CD1c-positive myeloid dendritic cell (primary cell): Measurements from ENCODE around the gene LMF1.

ENCODE experiments used
- DNase-seq: peaks from one replicate; pipeline ENCODE4 v3.0.0-alpha.2; 2016; ENCODE audit errors: extremely low spot score

LMF1 gene

DNA sequence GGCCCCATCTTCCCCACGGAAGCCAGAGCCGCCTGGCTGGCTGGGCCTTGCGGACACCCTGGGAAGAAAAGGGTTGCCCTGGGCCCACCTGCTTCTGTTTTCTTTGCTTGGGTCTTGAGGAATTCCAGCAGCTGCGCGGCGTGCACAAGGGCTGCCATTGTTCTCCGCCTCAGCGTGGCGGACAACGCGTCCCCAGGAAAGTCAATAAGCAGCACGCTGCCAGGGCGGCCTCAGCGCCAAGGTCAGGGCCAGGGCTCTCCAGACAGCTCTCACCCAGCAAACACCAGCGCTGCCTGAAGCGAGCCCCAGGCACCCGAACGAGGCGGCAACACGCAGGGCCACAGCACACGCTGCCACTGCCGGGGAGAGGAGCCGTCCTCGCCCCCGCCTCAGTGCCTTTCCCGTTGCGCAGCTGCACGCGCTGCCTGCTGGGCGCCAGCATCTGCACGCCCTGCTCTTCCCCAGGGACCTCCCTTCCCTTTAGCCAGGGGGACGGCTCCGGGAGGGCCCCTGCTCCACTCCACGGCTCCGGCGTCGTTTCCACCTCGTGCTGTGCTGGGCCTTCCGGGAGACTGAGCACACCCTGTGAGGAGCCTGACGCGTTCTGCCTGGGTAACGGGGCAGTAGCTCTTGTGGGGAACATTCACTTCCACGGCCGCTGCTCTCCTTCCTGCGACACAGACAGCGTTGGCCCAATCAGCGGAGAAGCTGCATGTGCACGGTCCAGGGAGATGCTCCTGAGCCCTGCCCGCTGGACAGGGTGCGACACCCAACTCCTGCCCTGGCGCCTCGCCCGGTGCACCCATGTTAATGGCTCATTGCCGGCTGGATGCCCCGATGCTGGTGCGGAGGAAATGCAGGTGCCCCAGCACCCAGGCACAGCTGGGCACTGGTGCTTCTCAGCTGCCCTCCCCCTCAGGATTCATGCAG, 57.8 kb downstream of the LMF1 start:
- DNase-seq: no peak

DNA sequence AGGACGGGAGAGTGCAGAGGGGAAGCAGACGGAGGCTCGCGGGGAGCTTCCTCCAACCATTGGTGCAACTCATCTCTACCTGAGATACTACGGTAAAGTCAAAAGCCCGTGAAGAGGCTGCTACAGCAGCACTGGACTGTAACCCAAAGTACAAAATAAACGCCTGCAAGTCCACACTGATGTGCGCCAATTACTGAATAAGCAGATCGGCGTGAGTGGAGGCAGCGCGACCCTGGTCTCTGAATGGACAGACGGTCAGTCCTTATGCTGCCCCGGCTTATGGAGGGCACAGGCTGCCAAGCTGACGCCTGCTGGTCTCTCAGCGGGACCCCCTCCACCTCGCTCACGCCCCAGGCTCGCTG, 58.5 kb downstream of the LMF1 start:
- DNase-seq: no peak

DNA sequence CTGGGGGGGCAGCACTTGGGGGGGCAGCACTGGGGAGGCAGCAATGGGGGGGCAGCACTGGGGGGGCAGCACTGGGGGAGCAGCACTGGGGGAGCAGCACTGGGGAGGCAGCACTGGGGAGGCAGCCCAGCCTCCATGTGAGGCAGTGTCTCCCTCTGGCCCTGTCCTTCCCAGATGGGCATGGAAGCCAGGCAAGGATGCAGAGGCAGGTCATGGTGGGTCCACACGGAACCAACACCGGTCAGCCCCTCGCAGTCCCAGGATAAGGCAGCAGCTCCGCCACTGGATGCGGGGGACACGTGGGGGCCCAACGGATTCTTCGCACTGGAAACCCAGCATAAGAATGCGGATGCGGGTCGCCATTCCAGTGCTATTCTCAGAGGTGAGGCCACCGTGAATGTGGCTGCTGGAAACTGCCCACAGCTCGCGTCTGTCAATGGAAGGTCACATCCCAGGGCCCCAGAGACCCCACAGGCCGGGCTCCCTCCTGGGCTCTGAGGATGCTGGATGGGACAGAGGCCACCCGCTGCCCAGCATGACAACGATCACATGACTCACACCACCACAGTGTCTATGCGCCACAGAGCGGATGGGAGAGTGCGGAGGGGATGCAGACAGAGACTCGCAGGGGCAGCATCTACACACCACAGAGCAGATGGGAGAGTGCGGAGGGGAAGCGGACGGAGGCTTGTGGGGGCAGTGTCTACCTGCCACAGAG, 59.0 kb downstream of the LMF1 start:
- DNase-seq: no peak

DNA sequence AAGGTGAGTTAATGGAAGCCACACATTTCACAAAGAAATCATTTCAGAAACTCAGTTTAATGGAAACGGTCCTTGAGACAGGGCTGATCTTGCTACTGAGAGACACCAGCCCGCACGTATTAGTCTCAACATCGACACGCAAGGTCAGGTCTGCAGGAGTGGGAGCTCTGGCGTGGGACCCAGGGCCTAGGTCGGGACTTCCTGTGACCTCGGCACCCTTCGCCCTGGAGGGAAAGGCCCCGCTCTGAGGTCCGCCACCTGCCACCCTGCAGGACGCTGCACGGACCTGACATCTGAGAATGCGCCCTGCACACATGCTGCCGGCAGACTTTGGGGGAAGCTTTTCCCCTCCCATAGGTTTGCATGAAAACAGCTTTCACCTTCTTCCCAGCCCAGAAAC, 59.7 kb downstream of the LMF1 start:
- no peak for DNase-seq

DNA sequence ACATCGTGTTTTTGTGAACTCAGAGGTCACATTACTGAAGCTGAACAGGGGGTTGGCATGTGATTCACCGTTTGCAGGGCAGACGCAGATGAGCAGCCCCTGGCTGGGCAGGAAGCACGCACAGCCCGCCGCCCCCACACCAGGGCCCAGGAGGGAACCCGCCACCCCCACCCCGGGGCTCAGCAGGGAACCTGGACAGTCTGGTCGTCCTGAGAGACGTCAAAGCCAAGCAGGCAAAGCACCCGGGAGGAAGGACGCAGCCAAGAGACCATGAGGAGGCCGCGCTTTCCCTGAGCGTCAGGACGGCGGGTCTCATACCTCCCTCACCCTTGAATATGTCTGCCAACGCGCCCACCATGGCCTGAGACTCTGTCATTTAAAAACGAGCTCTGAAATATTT, 60.6 kb downstream of the LMF1 start:
- no peak for DNase-seq

DNA sequence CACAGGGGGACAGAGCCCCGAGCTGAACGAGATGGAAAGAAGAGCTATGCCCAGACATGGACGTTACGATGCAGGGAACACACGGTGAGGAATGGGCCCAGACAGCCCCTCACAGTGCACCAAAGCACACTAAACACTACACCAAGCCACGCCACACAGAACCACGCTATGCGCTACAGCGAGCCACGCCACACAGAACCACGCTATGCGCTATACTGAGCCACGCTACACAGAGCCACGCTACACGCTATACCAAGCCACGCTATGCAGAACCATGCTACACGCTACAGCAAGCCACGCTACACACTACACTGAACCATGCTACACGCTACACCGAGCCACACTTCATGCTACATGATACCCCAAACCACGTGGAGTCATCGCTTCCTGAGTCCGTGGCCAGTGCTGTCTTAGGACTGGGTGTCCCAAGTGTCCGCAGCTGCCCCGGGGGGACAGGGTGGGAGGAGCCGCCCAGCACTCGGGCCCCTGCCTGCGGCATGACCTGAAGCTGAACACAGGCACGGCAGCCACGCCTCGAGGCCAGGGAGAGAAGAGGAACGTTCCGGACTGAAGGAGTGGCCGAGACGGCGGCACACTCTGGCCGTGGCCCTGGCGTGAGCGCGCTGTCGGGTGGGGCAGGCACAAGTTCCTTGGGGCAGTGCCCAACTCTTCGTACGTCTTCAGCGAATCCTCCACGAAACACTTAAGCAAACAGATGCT, 61.3 kb downstream of the LMF1 start:
- DNase-seq: no peak

DNA sequence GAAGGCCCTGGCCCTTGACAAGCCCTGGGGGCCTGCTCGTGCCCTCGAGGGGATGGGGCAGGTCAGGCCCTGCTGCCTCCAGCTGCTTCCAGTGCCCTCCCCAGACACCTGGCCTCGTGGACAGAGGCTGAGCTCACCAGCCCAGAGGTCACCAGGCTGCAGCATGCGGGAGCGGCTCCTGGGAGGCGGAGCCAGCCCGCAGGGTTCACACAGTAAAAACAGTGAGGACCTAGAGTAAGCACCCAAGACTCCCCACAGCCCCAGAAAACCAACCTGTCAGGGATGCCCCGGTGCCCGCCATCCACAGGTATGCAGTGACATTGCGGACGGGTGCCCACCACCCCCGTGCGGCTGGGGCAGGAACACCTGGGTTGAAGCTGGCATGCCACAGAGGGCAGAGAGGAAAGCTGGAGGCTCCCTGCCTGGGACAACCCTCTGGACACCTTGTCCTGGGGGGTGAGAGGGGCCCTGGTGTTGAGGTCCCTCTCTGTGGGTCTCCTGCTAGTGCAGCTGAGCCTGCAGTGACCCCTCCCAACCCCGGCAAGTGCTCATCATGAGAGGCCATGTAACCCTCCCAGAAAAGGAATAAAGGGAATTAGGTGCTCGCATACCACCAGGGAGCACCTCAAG, 62.1 kb downstream of the LMF1 start:
- no peak for DNase-seq

DNA sequence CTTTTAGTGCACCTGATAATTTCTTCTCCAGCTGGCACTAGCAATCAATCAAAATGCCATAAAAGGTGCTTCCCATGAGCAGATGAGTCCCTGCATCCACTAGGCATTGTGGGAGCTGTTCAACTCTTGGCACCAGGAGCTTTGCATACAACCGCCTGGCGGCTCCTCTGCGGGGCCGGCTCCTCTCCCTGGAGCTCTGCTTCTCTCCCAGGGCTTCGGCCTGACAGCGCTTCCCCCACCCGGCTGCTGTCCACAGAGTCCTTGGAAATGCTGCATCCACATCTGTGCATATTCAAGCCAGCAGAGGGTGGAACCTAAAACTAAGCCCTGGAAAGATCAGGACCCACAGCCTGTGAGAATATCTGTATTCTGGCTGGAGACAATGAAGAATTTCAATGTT, 62.9 kb downstream of the LMF1 start:
- no peak for DNase-seq

DNA sequence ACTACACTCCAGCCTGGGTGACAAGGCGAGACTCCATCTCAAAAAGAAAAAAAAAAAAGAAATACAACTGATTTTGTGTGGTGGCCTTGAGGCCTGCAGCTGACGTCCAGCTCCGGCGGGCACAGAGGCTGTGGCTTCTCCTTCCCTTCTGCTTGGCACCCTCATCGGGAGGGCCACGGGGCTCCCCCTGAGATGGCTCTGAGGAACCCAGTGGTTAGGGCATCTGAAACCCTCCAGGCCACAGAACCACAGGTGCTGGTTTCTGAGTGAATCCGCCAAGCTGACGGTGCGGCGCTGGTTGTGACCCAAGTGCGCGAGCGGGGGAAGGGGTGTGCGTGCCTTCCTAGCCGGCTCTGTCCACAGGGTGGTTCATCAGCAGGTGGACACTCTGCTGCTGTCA, 63.4 kb downstream of the LMF1 start:
- no peak for DNase-seq

DNA sequence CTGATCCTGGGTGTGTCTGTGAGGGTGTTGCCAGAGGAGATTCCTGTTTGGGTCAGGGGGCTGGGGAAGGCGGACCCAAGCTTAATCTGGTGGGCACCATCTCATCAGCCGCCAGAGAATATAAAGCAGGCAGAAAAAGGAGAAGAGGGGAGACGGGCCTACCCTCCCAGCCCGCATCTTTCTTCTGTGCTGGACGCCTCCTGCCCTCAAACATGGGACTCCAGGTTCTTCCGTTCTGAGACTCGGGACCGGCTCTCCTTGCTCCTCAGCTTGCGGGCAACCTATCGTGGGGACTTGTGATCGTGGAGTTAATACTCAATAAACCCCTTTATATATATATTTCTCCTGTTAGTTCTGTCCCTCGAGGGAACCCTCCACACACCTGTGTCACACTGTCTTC, 64.5 kb downstream of the LMF1 start:
- no peak for DNase-seq

DNA sequence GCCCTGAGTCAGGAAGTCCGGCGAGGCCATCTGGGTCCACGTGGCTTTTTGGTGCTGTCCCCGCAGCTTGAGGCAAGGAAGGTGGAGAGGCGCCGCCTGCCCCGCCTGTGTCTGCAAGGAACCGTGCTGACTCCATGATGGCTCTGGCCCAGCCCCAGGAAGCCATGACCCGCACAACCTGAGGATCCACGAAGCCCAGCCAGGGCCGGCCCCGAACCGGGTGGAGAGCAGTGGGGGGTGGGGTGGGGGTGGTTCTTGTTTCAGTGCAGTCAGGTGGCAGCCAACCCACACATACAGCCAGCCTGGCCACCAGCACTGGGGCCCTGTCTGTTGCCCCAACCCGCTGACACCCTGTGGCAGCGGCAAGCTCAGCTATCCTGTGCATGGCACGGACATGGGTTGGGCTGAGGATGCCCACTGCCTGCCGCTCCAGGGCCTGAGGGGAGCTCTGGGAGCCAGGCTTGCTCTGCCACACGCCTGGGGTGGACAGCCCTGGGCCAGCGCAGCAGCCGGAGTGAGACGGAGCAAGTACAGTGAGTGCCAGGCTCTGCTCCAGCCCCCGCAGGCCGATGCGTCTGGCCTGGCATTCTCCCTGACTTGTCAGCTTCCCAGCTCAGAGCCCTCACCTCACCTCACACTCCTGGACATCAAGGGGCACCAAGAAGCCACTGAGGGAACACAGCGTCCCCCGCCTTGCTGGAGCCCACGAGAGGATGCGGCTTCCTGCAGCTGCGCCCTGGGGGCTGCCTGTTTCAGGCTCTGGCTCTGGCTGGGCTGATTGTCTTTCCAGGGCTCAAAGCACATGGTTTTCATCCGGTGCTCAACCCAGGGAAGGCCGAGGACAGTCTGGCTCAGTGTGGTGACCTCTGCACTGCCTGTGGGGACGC, 68.8 kb downstream of the LMF1 start:
- no peak for DNase-seq

DNA sequence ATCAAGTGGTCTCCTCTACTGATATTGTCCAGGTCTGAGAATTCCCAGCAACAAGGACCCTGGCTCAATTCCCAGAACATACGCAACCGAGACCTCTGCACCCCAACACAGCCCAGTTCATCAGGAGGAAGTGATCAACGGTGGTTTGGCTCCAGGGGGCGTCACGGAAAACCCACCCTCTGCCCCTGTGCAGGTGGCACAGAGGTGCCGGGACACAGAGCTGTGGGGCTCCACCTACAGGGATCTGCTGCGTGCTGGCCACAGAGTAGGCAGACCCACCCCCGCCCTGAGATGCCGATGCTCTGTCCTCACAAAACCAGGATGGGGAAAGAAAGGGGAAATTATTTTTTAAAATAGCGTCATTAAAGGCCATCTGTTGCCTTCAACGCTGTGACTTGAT, 69.6 kb downstream of the LMF1 start:
- DNase-seq: no peak

DNA sequence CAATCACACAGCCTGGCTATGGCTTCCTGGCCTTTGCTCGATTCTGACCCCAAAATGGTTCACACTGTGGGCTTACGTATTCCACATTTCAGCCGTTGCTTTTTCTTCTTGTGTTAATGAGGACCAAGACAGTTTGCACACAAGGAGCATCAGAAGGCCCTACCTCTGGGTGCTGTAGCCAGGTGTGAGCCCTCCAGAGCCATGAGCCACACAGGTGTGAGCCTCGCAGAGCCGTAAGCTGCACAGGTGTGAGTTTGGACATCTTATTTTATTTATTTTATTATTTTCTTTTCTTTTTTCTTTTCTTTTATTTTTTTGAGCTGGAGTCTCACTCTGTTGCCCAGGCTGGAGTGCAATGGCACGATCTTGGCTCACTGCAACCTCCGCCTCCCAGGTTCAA, 70.6 kb downstream of the LMF1 start:
- no peak for DNase-seq

DNA sequence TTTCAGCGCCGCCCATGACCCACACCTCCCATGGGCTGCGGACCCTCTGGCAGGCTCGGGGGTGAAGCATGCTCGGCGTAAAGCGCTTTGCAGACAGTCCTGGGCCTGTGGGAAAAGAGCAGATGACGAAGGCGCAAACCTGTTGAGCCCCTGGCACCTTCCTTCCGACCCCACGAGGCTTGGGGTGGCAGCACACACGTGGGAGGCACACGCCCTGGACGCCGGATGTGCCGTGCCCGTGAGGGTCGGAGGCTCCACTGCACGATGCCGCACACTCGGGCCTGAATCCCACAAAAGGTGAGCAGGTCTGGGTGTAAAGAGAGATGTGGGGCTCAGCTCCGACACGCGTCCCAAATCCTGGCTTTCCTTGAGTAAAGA, 71.1 kb downstream of the LMF1 start:
- no peak for DNase-seq

DNA sequence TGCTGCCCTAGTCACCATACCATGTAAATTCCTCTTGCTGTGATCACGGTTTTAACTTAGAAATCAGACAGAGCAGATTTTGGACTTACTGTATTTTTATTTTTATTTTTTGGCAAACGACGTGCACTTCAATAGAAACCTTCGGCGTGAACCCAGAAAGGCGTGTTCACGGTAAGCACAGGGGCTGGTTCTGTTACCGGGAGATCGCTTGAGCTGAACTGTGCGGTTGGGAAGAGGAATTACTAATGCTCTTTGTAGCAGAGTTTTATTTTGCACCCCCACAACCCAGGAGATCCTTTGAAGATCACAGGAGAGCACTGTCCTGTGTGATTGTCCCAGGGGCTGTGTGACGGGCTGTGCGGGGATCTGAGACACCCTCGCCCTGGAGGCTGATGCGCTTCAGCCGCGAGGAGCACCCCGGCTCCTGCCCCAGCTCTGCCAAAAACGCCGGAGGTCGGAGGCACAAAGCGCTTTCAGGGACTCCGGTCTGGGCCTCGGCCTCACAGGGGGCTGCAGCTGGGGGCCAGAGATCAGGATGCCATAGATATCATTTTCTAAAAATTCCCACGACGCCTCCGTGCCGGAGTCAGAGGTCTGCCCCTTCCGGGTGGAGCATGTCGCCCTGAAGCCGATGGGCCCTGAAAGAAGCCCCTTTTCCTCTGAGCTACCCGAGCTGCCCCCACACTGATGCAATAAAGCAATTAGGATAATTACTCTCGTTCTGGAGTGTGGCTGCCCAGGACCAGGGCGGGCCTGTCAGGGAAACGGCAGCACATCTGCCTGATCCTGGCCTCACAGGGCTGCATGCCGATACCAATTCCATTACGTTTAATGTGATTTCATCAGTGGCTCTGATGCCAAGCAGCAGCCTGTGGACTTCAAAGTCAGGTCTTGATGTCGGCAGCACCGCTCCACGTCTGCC, 71.8 kb downstream of the LMF1 start:
- no peak for DNase-seq

DNA sequence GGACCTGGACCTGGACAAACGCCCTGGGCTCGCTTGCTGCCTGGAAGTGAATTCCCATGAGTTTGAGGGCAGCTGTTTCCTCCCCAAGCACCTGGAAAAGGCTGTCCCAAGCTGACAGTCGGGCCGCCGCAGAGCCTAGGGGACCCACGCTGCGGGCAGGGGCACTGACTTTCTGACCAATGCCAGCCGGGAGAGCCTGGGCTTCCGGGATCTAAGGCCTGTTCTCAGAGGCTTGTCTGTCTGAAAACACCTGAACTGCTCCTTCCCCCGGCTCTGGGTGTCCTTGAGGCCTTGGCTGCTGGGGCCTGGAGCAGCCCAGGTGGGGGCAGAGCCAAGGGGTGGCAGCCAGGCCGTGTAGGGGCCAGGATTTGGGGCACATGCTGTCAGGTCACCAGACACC, 72.6 kb downstream of the LMF1 start:
- DNase-seq: no peak

DNA sequence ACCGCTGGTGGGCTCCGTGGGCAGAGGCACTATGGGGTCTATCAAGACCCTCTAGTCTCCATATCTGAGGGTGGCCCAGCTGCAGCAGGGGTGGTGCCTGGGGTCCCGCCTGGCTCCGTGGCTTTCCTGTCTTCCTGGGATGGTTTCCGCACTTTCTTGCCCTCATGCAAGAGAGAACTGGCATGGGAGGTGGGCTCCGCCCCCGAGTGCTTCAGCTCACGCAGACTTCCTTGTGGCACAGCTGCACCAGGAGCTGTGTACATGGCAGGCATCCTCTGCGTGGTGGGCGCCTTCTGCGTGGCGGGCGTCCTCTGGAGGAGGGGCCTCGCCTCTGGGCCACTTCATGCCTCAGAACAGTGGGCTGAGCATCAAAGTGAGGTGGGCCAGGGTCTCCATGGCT, 73.1 kb downstream of the LMF1 start:
- no peak for DNase-seq

DNA sequence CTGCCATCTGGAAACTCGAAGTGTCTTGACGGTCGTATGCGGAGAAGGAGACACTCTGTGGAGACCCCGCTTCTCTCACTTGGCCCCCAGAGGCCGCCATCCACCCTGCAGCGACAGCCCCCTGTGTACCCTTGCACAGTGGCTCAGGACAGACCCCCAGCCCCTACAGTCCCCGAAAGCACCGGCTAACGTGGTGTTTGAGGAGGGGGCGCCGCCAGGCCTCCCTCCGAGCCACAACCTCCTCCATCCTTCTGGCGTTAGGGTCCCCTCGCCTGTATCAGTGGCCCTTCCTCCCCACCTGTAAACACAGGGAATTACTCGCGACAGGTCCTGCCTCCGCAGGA, 73.6 kb downstream of the LMF1 start:
- no peak for DNase-seq

DNA sequence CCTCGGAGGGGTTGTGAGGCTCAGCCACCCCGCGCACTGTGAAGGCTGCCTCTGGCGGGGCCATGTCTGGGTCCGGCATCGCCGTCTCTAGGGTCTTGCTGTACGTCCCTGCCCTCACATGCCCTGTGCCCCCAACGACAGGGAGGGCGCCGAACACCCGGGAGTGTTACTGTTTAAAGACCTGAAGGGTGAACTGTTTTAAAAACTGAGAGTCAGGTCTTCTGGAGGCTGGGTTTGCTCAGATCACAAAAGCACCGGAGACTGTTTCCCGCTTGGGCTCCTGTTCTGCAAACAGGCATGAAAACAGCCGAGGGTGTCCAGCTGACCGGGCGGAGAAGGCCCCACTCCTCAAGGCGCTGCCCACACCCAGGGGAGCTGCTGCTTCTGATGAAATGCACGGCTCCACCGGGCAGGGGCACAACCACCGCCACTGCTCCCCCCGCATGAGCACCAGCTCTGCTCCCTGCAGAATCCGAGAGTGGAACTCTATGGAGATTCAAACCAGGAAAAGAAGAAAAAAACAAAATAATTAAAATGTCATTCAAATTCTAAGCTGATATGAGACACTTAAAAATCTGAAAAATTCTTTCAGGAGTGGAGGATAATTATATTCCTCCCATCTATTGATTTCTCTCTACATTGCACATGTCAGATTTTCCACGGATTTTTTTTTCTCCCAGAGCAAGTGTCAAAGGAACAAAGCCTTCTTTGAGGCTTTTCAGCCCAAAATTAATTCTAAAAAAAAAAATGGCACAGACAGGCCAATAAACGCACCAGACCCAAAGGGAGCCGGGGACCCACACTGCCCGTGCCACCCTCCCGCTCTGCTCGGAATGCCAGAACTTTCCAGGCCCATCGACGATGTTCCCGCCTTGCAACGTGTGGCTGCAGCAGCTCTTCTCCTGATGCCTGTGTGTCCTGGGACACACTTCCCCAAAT, 74.3 kb downstream of the LMF1 start:
- DNase-seq: no peak
